ENCODE results near the gene PLGRKT.
"Not testable (repeated sequence)": the region's sequence is repeated elsewhere in the genome, so short reads cannot be mapped to it uniquely, and the experiment has no call there.

PLGRKT gene

GRCh38 chr9:5316406-5316805 lies 121.3 kb downstream of the PLGRKT start:
- not testable (repeated sequence) for DNase-seq (ENCODE audit: low read depth in 2 of 2, low spot score in 1 of 2)

- no peak for DNase-seq (ENCODE audit: low read depth in 2 of 2, low spot score in 1 of 2)
Observed at GRCh38 chr9:5315187-5315923, 122.4 kb downstream of the PLGRKT start.

- DNase-seq (ENCODE audit: low read depth in 2 of 2, low spot score in 1 of 2), result no peak
Observed at GRCh38 chr9:5310851-5311250, 126.9 kb downstream of the PLGRKT start.

Data from stimulated activated CD8-positive, alpha-beta memory T cell treated with anti-CD3 and anti-CD28 coated beads, Interleukin-4, amount 100 ng/mL, for 1 hour (primary cell).